Stimulated activated naive CD8-positive, alpha-beta T cell treated with anti-CD3 and anti-CD28 coated beads, Interleukin-15, amount 100 ng/mL, for 72 hours (primary cell): ENCODE results near the gene BCAS3.

ENCODE experiments used
- ATAC-seq: fragments of 150-1000 bp; cut with Tn5 transposase; 2 replicates; pipeline ENCODE4 v1.10.0; 2021; ENCODE audit warnings: mild to moderate bottlenecking, moderate library complexity
- DNase-seq, 2 donors: peaks; one replicate each; pipeline ENCODE4 v3.0.0; 2021 to 2022
- H3K27ac Mint-ChIP-seq, 2 donors: one replicate each; pipeline ENCODE4 v1.8.0; 2022; ENCODE audit warnings: mild to moderate bottlenecking in 2 of 2, mixed read lengths in 2 of 2, moderate library complexity in 2 of 2
- H3K27me3 Mint-ChIP-seq: one replicate; pipeline ENCODE4 v1.8.0; 2022; ENCODE audit warnings: mixed read lengths
- H3K4me1 Mint-ChIP-seq: one replicate; pipeline ENCODE4 v1.8.0; 2022; ENCODE audit warnings: mild to moderate bottlenecking, mixed read lengths
- H3K4me3 Mint-ChIP-seq, 2 donors: one replicate each; pipeline ENCODE4 v1.8.0; 2022; ENCODE audit warnings: mild to moderate bottlenecking in 2 of 2, mixed read lengths in 2 of 2, moderate library complexity in 1 of 2
- H3K9me3 Mint-ChIP-seq, 2 donors: one replicate each; pipeline ENCODE4 v1.8.0; 2022; ENCODE audit warnings: mixed read lengths in 2 of 2

BCAS3 gene

DNA sequence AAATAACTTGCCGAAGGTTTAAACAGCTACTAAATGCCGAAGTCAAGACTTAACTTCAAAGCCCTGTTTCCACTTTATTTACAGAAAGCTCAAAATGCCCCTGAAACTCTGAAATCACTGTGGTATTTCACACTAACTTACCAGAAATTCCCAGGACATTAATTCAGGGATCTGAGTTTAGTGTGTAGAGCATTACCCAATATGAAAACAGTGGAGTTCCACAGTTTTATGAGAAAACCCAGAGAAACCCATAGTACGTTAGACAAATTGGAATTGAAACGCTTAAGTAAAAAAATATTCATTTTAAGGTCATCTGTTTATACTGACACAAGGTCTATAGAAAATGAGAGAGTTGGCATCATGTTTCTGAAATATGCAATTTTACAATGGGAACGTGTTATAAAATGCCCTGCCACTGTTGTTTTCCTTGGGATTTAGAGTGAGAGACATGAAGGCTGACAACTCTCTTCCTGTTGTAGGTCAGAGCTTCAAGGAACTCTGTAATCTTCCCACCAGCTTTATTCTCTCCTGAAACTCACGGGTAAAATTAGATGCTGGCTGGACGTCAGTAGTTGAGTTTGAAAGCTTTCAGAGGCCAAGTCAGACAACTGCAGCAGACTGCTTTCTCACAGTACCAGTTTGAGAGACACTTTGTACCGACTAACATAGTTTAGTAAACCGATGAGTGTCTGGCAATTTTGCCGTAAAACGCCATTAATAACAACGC is 582.6 kb downstream of the BCAS3 start:
- H3K4me1 Mint-ChIP-seq: no peaks in the 10 kb centered on the region
- H3K27ac Mint-ChIP-seq: no peak overlapping the region
- no peak overlapping the region for H3K4me3 Mint-ChIP-seq
- H3K9me3 Mint-ChIP-seq: no peaks in the 10 kb centered on the region
- H3K27me3 Mint-ChIP-seq: no peaks in the 10 kb centered on the region
- DNase-seq (no peak), ATAC-seq (no peak)

DNA sequence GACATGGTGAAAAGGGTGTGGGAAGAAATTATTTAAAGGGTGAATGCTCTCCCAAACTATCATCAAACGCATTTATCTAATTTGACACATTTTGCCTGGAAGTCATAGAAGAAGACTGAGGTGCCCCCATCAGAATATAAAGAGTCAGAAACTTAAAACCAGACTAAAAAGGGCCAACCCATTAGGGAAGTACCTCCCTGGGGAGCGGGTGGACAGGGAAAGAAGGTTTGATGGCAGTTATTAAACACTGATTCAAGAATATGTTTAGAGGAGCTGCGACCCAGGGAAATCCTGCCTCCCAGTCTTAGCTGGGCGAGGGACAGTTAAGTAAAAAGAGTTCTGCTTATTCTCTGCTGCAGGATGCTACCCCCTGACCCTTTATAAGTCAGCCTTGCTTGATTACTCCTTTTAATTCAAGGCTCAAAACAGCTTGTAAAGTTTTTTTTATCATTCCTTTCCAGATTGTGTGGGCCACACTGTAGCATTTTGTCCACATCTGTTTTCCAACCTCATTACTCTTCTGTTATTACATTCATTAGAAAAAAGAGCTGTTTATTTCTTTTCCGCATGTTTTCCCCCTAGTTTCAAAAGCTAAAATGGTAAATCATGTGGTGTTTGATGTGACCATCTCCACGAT is 583.5 kb downstream of the BCAS3 start:
- no peaks in the 10 kb centered on the region for H3K27me3 Mint-ChIP-seq
- no peaks in the 10 kb centered on the region for H3K9me3 Mint-ChIP-seq
- H3K27ac Mint-ChIP-seq: no peak overlapping the region
- no peaks in the 10 kb centered on the region for H3K4me1 Mint-ChIP-seq
- ATAC-seq (no peak), DNase-seq (no peak)
- no peak overlapping the region for H3K4me3 Mint-ChIP-seq

GRCh38 chr17:61265397-61265796 is 587.7 kb downstream of the BCAS3 start:
- Mint-ChIP-seq H3K4me3 (no peak overlapping the region), H3K27me3 (no peaks in the 10 kb centered on the region), H3K27ac (no peak overlapping the region), H3K9me3 (no peaks in the 10 kb centered on the region), H3K4me1 (no peaks in the 10 kb centered on the region)
- DNase-seq (no peak), ATAC-seq (no peak)

GRCh38 chr17:61267847-61268246 is 590.2 kb downstream of the BCAS3 start:
- H3K27ac Mint-ChIP-seq: no peak overlapping the region
- DNase-seq (no peak), ATAC-seq (no peak)
- no peaks in the 10 kb centered on the region for H3K27me3 Mint-ChIP-seq
- no peaks in the 10 kb centered on the region for H3K9me3 Mint-ChIP-seq
- peaks cover 5% of the 10 kb centered on the region for H3K4me1 Mint-ChIP-seq
- no peak overlapping the region for H3K4me3 Mint-ChIP-seq

- DNase-seq (no peak), ATAC-seq (no peak)
- Mint-ChIP-seq H3K27ac (no peak overlapping the region), H3K4me3 (no peak overlapping the region), H3K27me3 (no peaks in the 10 kb centered on the region), H3K9me3 (no peaks in the 10 kb centered on the region), H3K4me1 (peaks cover 21% of the 10 kb centered on the region)
These were observed 597.7 kb downstream of the BCAS3 start for GRCh38 chr17:61275395-61275794.

DNA sequence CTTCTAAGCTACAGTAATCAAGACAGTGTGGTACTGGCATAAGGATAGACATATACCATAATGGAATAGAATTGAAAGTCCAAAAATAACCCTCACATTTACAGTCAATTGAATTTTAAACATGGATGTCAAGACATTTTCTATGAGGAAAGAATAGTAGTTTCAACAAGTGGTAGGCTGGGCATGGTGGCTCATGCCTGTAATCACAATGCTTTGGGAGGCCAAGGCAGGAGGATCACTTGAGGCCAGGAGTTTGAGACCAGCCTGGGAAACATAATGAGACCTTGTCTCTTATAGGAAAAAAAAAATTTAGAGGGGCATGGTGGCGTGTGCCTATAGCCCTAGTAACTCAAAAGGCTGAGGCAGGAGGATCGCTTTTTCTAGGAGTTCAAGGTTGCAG is 599.2 kb downstream of the BCAS3 start:
- Mint-ChIP-seq H3K4me1 (peaks cover 26% of the 10 kb centered on the region), H3K4me3 (no peak overlapping the region), H3K9me3 (no peaks in the 10 kb centered on the region), H3K27me3 (no peaks in the 10 kb centered on the region), H3K27ac (no peak overlapping the region)
- DNase-seq (no peak), ATAC-seq (no peak)

DNA sequence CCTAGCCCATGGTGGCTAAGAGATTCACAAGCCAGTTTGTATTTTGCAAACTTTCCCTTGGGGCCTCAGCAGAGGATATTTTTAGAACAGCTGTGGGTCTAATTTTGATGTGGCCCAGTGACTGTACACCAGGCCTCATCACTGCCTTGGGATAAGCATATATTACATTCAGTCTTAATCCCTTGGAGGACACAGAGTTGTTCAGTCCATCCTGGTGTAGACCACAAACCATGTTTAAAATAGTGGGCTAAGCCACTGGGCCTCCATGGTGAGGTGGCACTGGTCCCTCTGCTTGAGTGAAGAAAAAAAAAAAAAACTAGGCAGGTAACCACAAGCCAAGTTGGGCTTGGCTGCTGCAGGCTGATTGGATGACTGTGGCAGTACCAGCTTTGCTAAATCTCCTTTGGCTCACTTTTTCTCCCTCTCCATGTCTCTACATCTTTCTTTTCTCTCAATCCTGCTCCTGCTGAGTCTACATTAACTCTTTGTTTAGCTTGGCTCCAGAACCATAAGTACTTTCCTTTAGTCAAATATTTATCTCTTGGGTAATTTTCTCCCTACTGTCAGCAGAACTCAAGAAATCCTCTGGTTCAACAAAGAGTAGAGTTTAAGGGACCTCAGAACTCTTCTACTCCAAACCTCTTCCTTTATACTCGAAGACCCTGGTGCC is 602.0 kb downstream of the BCAS3 start:
- ATAC-seq (peak; percentile 54), DNase-seq (no peak)
- no peaks in the 10 kb centered on the region for H3K9me3 Mint-ChIP-seq

GRCh38 chr17:61280338-61280737 is 602.7 kb downstream of the BCAS3 start:
- H3K4me1 Mint-ChIP-seq: peaks cover 24% of the 10 kb centered on the region
- peak overlapping the region in 1 of 2 donors; percentile 9 for H3K4me3 Mint-ChIP-seq
- H3K9me3 Mint-ChIP-seq: no peaks in the 10 kb centered on the region
- no peak overlapping the region for H3K27ac Mint-ChIP-seq
- no peaks in the 10 kb centered on the region for H3K27me3 Mint-ChIP-seq
- peak; percentile 94 for ATAC-seq
- no peak for DNase-seq

More for the DNA sequence above, 602.0 kb downstream of the BCAS3 start:
- Mint-ChIP-seq H3K4me3 (peak overlapping the region in 1 of 2 donors; percentile 9), H3K27me3 (no peaks in the 10 kb centered on the region), H3K27ac (peak overlapping the region; percentile 4 to 42), H3K4me1 (peaks cover 24% of the 10 kb centered on the region)

GRCh38 chr17:61280851-61281250 is 603.2 kb downstream of the BCAS3 start:
- H3K27ac Mint-ChIP-seq: no peak overlapping the region
- H3K4me1 Mint-ChIP-seq: peaks cover 24% of the 10 kb centered on the region
- no peaks in the 10 kb centered on the region for H3K27me3 Mint-ChIP-seq
- DNase-seq (no peak), ATAC-seq (no peak)
- H3K9me3 Mint-ChIP-seq: no peaks in the 10 kb centered on the region
- H3K4me3 Mint-ChIP-seq: peak overlapping the region in 1 of 2 donors; percentile 9

DNA sequence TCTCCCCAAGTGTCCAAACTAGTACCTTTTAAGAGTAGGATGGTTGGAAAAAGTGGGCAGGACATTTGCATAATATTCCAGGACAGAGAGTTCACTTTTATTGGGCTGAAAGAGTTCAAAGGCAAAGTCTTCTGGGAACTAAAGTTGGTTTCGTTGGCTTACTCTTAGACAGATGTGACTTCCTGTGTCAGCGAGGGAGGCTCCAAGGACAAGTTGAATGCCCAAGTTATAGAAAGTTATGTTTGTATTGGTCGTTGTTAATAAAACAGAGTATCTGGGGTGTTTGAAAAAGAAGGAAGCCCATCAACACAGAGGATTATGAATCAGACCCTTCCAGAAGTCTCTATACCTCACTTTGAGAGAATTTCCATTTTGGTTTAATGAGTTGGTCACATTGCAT is 604.7 kb downstream of the BCAS3 start:
- Mint-ChIP-seq H3K9me3 (no peaks in the 10 kb centered on the region), H3K27me3 (no peaks in the 10 kb centered on the region), H3K27ac (peak overlapping the region in 1 of 2 donors; percentile 15), H3K4me1 (peaks cover 24% of the 10 kb centered on the region), H3K4me3 (no peak overlapping the region)
- DNase-seq (no peak), ATAC-seq (no peak)

DNA sequence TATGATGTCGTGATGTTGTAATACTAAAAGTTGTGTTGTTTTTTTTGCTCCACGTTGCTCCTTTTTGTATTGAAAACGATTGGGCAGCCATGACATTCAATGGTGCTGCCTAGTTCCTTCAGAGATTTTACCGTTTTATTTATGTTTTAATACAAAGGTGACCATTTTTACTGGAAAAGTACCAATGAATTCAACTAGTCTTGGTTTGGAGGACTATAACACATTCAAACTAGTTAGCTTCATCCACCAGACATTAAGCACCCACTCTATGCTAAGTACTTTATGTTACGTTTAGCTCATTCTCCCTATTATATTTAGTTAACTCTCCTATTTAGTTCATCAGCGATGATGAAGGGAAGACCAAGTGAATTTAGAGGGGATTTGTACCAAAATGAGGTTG is 605.4 kb downstream of the BCAS3 start:
- no peak for DNase-seq
- no peaks in the 10 kb centered on the region for H3K9me3 Mint-ChIP-seq
- H3K4me1 Mint-ChIP-seq: peaks cover 24% of the 10 kb centered on the region
- no peak overlapping the region for H3K27ac Mint-ChIP-seq
- no peaks in the 10 kb centered on the region for H3K27me3 Mint-ChIP-seq
- H3K4me3 Mint-ChIP-seq: no peak overlapping the region
- ATAC-seq: no peak

GRCh38 chr17:61284174-61284573 is 606.5 kb downstream of the BCAS3 start:
- Mint-ChIP-seq H3K27ac (no peak overlapping the region), H3K27me3 (no peaks in the 10 kb centered on the region), H3K4me3 (no peak overlapping the region), H3K4me1 (peaks cover 23% of the 10 kb centered on the region), H3K9me3 (no peaks in the 10 kb centered on the region)
- DNase-seq (no peak), ATAC-seq (no peak)

GRCh38 chr17:61284746-61285145 is 607.1 kb downstream of the BCAS3 start:
- Mint-ChIP-seq H3K4me3 (no peak overlapping the region), H3K27me3 (no peaks in the 10 kb centered on the region), H3K27ac (peak overlapping the region in 1 of 2 donors; percentile 70), H3K9me3 (no peaks in the 10 kb centered on the region), H3K4me1 (peaks cover 17% of the 10 kb centered on the region)
- no peak for ATAC-seq
- no peak for DNase-seq

DNA sequence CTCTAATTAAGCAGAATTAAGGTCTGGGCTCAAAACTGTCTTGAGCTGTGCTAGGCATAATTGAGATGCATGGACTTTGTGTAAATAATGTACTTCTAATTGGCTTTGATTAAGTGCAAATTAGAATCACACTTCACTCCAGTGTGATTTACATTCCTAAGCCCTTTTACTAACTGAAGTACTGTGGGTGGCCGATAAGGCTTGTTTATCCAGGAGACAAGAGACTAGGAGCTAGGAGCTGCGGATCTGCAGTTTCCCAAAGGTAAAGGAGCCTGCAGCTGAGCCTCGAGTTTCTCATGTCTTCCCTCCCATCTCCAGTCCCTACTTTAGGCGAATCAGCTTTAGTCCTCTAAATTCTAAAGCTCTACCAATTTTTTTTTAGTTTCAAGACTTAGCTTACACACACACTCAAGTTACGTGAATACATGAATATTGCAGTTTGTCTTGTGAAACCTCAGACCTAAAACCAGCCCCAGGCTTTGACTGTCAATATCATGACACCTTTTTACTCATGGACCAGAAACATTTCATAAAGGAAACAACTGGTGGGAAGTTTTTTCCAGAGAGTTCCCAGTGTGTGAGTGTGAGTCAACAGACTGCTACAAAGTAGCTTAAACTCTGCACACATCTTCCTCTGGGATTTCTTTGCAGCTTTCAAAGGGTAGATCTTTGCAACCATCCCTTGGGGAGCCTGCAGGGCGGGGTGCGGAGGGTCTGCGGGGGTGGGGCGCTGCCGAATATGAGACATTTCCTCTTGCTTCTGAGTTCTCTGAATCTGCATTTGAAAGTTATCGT is 608.1 kb downstream of the BCAS3 start:
- Mint-ChIP-seq H3K4me3 (no peak overlapping the region), H3K27me3 (no peaks in the 10 kb centered on the region), H3K4me1 (peaks cover 7% of the 10 kb centered on the region), H3K9me3 (no peaks in the 10 kb centered on the region), H3K27ac (no peak overlapping the region)
- DNase-seq (no peak), ATAC-seq (no peak)

GRCh38 chr17:61286449-61286848 is 608.8 kb downstream of the BCAS3 start:
- H3K4me3 Mint-ChIP-seq: no peak overlapping the region
- no peaks in the 10 kb centered on the region for H3K27me3 Mint-ChIP-seq
- no peak for ATAC-seq

More at GRCh38 chr17:61286449-61286848, 608.8 kb downstream of the BCAS3 start:
- DNase-seq: no peak
- Mint-ChIP-seq H3K27ac (no peak overlapping the region), H3K4me1 (peaks cover 6% of the 10 kb centered on the region), H3K9me3 (no peaks in the 10 kb centered on the region)
